Small intestine (tissue), 7 donors: ENCODE results near the gene ANKS1B. TPM values are rescaled to one million over a fixed set of nuclear protein-coding genes. Genes with fewer than 3 reads are reported as not detected.
"Not testable (repeated sequence)": the region's sequence is repeated elsewhere in the genome, so short reads cannot be mapped to it uniquely, and the experiment has no call there.

Experiments used
- DNase-seq, 2 donors: peaks; one replicate each; pipeline versions ENCODE4 v3.0.0 to v3.0.0-alpha.2; 2013
- FAIRE-seq: peaks from 2 replicates; lab custom pipeline; 2012; peaks lifted over from hg19 to GRCh38; lab: Jason Lieb, UNC
- H3K27ac ChIP-seq, 3 donors: one replicate each; pipeline ENCODE4 v1.5.1; 2013; ENCODE audit warnings: low read length in 2 of 3, mild to moderate bottlenecking in 2 of 3, control low read depth in 1 of 3, inconsistent platforms in 1 of 3, low read depth in 1 of 3, moderate library complexity in 1 of 3
- H3K27me3 ChIP-seq, 3 donors: one replicate each; pipeline ENCODE4 v1.6.1; 2013; ENCODE audit warnings: low read length in 3 of 3, inconsistent platforms in 1 of 3; ENCODE audit not compliant: control insufficient read depth in 3 of 3, insufficient read depth in 3 of 3
- H3K36me3 ChIP-seq, 3 donors: one replicate each; pipeline ENCODE4 v1.6.1; 2013; ENCODE audit warnings: low read length in 3 of 3, inconsistent platforms in 1 of 3, low read depth in 1 of 3, mild to moderate bottlenecking in 1 of 3, moderate library complexity in 1 of 3; ENCODE audit not compliant: control insufficient read depth in 3 of 3, insufficient read depth in 2 of 3
- H3K4me1 ChIP-seq, 3 donors: one replicate each; pipeline ENCODE4 v1.6.1; 2013; ENCODE audit warnings: low read length in 2 of 3, inconsistent platforms in 1 of 3, low read depth in 1 of 3, mild to moderate bottlenecking in 1 of 3, moderate library complexity in 1 of 3; ENCODE audit not compliant: control insufficient read depth in 3 of 3, insufficient read depth in 2 of 3
- H3K4me3 ChIP-seq, 3 donors: one replicate each; pipeline ENCODE4 v1.5.1; 2013; ENCODE audit warnings: low read length in 3 of 3, control low read depth in 1 of 3, inconsistent platforms in 1 of 3, low read depth in 1 of 3, mild to moderate bottlenecking in 1 of 3, moderate library complexity in 1 of 3
- H3K9me3 ChIP-seq, 2 donors: one replicate each; pipeline ENCODE4 v1.6.1; 2013; ENCODE audit warnings: low read depth in 1 of 2, low read length in 1 of 2; ENCODE audit not compliant: control insufficient read depth in 2 of 2, insufficient read depth in 1 of 2
- WGBS, 3 donors: extraction: QIAGEN DNeasy Blood & Tissue Kit; methylation state at CpG; one replicate each; pipeline ENCODE4 v1.1.7; 2013; 5-methylcytosine and 5-hydroxymethylcytosine counted together
- polyA plus RNA-seq, 4 donors: library from polyadenylated mRNA; stranded (reverse) in 3 of 4; unstranded in 1 of 4; fragments of 200-250 nt in 3 of 4; fragments of 120-200 nt in 1 of 4; gene quantifications; one replicate each; pipeline versions ENCODE4 v1.2.1 to v1.2.3, GENCODE V29; 2013
- donor health status: healthy with polysubstance abuse.
- donor health status: control.
- donor health status: control.
- donor health status: Bipolar disorder and iron deficiency.
- donor health status: healthy.

Gene ANKS1B
- polyA plus RNA-seq, 4 donors, result 0.44 to 0.72 TPM; not detected in 2

DNA sequence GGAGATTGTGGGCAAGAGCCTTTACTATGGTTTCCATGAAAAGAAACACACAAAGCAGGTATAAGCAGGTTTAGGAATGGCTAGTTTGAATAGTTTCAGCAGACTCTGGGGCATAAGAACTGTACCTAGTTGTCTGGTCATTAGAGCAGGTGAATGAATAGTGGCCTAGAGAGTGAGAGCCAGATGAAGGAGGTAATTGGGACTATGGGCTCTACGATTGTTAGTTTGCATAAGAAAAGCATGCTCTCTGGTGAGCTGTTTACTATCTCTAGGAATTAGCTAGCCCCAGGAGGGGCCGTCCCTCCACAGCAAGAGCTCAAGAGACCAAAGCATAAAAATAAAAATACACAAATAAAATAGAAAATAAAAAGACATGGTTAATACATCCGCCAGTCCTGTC is 734.6 kb downstream of the ANKS1B start:
- Histone ChIP-seq H3K27me3 (no peaks in the 10 kb centered on the region), H3K4me3 (no peak overlapping the region), H3K4me1 (no peaks in the 10 kb centered on the region), H3K9me3 (no peaks in the 10 kb centered on the region), H3K36me3 (no peaks in the 10 kb centered on the region), H3K27ac (no peak overlapping the region)
- DNase-seq, result no peak
- 77 to 80% (median 77%) methylated on average over 3 of the region's 3 CpGs for WGBS, 3 donors
- FAIRE-seq, result no peak

DNA sequence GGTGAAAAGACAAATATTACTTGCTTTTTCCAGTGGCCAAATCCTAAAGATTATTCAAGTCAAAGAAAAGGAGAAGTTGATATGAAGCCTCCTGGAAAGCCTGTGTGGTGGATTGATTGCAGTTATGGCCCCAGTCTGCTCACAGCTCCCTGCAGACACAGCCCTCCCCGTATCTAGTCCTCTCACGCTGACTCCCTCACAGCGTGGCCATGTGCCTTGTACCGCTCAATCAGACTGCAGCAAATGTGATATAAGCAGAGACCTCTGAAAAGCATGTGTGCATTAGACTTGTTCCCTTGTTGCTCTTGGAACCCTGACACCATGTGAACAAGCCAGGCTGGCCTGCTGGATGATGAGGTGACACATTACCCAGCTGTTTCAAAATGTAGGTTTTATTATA is 735.2 kb downstream of the ANKS1B start:
- Histone ChIP-seq H3K9me3 (no peaks in the 10 kb centered on the region), H3K4me3 (no peak overlapping the region), H3K36me3 (no peaks in the 10 kb centered on the region), H3K4me1 (no peaks in the 10 kb centered on the region), H3K27ac (no peak overlapping the region), H3K27me3 (no peaks in the 10 kb centered on the region)
- FAIRE-seq (no peak), DNase-seq (no peak)
- WGBS, 3 donors, result 68 to 71% (median 71%) methylated on average over 4 of the region's 4 CpGs

DNA sequence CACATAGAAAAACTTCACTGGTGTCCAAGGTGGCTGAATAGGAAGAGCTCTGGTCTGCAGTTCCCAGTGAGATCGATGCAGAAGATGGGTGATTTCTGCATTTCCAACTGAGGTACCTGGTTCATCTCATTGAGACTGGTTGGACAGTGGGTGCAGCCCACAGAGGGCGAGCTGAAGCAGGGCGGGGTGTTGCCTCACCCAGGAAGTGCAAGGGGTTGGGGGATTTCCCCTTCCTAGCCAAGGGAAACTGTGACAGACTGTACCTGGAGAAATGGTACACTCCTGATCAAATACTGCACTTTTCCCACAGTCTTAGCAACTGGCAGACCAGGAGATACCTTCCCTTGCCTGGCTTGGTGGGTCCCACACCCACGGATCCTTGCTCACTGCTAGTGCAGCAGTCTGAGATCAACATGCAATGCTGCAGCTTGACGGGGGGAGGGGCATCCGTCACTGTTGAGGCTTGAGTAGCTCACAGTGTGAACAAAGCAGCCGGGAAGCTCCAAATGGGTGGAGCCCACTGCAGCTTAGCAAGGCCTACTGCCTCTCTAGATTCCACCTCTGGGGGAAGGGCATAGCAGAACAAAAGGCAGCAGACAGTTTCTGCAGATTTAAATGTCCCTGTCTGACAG is 746.7 kb downstream of the ANKS1B start:
- H3K4me3 ChIP-seq, H3K9me3 ChIP-seq, H3K36me3 ChIP-seq, H3K27me3 ChIP-seq, DNase-seq, FAIRE-seq, H3K4me1 ChIP-seq, H3K27ac ChIP-seq: not testable (repeated sequence)
- 37 to 42% (median 40%) methylated on average over 7 of the region's 7 CpGs for WGBS, 3 donors

DNA sequence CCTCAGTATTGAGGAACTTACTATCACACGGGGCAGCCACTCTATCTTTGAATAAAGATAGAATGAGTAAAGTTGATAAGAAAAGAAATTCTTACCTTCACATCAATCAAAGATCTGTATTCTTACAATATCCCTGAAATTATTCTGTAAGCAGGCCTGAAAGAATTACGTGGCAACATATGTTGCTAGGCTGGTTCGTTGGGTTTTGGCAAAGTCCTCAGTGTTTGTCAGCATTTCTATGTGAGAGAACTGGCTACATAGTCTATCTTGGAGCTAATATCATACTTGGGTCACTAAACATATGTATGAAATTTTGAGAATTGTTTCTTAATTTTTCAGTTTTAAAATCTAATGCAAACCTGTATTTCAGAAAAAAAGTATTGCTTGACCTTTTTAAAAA is 749.4 kb downstream of the ANKS1B start:
- no peak for FAIRE-seq
- Histone ChIP-seq H3K27ac (no peak overlapping the region), H3K4me1 (no peaks in the 10 kb centered on the region), H3K27me3 (no peaks in the 10 kb centered on the region), H3K4me3 (no peak overlapping the region), H3K36me3 (no peaks in the 10 kb centered on the region), H3K9me3 (no peaks in the 10 kb centered on the region)
- DNase-seq, result no peak
- WGBS, 3 donors, result 48 to 73% (median 54%) methylated on average over 3 of the region's 3 CpGs

DNA sequence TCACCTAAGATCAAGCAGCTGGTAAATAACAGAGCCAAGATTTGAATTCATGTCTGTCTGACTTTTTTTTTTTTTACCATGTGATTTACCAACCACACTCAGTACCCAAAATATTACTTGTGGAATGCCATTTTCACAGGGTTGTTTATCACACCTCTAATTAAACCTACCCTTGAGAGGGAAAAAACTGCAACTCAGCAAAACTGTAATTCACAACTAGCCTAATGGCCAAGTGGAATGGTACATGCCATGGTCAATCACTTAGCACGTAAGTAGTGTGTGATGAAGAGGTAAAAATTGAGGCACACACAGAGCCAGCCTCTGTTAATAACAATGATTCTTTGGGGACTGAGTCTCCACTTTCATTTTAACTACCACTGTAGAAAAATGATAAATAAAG is 750.0 kb downstream of the ANKS1B start:
- Histone ChIP-seq H3K27me3 (no peaks in the 10 kb centered on the region), H3K4me1 (no peaks in the 10 kb centered on the region), H3K4me3 (no peak overlapping the region), H3K27ac (no peak overlapping the region), H3K36me3 (no peaks in the 10 kb centered on the region), H3K9me3 (no peaks in the 10 kb centered on the region)
- no peak for FAIRE-seq
- WGBS, 3 donors, result 91 to 97% (median 94%) methylated on average over 1 of the region's 1 CpG
- no peak for DNase-seq

DNA sequence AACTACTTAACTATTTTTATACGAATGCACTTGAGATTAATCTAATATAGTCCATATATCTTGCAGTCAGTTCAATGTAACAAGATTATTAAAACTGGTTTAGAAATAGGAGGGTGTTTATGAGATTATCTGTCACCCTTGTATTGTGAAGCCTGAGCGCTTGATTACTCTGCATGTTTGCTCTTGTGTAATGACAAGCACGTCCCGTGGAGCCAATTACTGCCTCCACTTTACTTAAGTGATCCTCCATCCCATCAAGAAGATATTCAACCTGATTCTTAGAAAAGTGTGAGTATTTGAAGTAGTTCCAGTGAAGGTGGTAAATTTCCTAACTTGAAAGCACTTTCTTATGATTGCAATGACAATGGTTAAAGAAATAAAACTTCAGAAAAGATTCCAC is 752.4 kb downstream of the ANKS1B start:
- DNase-seq (no peak), FAIRE-seq (no peak)

DNA sequence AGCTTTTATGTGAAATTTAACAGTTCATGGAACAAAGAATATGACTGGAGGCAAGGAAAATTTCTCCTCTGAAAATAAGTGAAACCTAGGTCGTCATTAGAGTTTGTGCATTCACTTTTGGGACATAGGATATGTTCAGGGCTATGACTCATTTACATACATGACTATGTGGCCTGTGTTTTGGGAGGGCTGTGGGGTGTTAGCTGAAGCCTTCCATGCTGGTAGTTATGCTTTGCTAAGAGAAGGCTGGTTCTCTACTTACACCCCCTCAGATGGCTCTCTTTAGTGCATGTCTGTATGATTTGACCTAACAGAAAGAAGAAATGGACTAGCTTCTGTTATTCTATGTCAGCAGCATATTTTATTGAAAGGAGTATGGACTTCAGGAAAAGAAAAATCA is 753.7 kb downstream of the ANKS1B start:
- DNase-seq (no peak), FAIRE-seq (no peak)
- 17 to 35% (median 18%) methylated on average over 1 of the region's 1 CpG for WGBS, 3 donors

More for the DNA sequence above, 752.4 kb downstream of the ANKS1B start:
- Histone ChIP-seq H3K27me3 (no peaks in the 10 kb centered on the region), H3K4me3 (no peak overlapping the region), H3K36me3 (no peaks in the 10 kb centered on the region), H3K9me3 (no peaks in the 10 kb centered on the region), H3K4me1 (no peaks in the 10 kb centered on the region), H3K27ac (no peak overlapping the region)
- WGBS, 3 donors, result 30 to 62% (median 46%) methylated on average over 4 of the region's 4 CpGs

DNA sequence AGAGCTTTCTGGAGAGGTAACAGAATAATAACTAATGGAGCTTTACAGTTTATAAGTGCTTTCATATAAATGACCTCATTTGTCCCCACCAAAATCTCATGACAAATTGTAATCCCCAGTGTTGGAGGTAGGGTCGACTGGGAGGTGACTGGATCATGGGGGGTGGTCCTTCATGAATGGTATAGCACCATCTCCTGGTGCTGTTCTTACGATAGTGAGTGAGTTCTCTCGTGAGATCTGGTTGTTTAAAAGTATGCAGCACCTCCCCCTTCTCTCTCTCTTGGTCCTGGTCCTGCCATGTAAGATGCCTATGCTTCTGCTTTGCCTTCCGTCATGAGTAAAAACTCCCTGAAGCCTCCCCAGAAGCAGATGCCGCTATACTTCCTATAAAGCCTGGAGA is 760.5 kb downstream of the ANKS1B start:
- no peak overlapping the region for H3K27ac ChIP-seq
- no peak for DNase-seq
- no peak overlapping the region for H3K4me3 ChIP-seq
- no peak for FAIRE-seq
- no peaks in the 10 kb centered on the region for H3K9me3 ChIP-seq
- H3K27me3 ChIP-seq, result no peaks in the 10 kb centered on the region
- WGBS, 3 donors, result 58 to 66% (median 63%) methylated on average over 5 of the region's 5 CpGs
- no peaks in the 10 kb centered on the region for H3K4me1 ChIP-seq
- H3K36me3 ChIP-seq, result no peaks in the 10 kb centered on the region

More for the DNA sequence above, 753.7 kb downstream of the ANKS1B start:
- Histone ChIP-seq H3K4me3 (no peak overlapping the region), H3K9me3 (no peaks in the 10 kb centered on the region), H3K27ac (no peak overlapping the region), H3K27me3 (no peaks in the 10 kb centered on the region), H3K4me1 (no peaks in the 10 kb centered on the region), H3K36me3 (no peaks in the 10 kb centered on the region)

DNA sequence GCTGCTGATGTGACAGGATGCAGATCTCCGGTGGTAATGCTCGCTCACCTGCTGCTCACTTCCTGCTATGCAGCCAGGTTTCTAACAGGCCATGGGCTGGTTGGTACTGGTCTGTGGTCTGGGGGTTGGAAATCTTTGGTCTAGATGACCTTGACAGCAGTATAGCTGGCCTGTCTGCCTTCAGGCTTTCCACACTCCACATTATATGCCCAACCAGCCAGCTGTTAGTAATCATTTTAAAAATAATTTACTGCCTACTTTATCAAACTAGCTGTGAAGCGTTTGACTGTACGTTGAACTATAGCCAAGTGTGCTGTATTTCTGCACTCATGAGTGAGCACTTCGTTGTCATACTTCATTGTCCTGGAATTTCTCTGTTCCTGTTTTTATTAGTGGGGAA is 761.2 kb downstream of the ANKS1B start:
- 60 to 68% (median 64%) methylated on average over 5 of the region's 5 CpGs for WGBS, 3 donors
- no peak for FAIRE-seq
- Histone ChIP-seq H3K27me3 (no peaks in the 10 kb centered on the region), H3K36me3 (no peaks in the 10 kb centered on the region), H3K4me3 (no peak overlapping the region), H3K27ac (no peak overlapping the region), H3K9me3 (no peaks in the 10 kb centered on the region), H3K4me1 (no peaks in the 10 kb centered on the region)
- no peak for DNase-seq
